ENCODE results near the gene UBR4.

DNA sequence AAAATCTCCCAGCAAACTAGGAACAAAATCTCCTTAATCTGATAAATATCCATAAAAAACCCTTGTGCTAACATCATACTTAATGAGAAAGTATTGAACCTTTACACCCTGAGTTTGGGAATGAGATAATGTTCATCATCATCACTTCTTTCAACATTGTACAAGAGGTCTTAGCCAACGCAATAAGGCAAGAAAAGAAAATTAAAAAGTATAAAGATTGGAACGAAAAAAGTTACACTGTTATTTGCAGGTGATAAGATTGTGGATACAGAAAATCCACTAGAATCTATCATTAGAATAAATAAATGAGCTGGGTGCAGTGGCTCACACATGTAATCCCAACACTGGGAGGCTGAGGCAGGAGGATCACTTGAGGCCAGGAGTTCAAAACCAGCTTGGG is 76.7 kb downstream of the UBR4 start:
- TF ChIP-seq, protein P1, sequence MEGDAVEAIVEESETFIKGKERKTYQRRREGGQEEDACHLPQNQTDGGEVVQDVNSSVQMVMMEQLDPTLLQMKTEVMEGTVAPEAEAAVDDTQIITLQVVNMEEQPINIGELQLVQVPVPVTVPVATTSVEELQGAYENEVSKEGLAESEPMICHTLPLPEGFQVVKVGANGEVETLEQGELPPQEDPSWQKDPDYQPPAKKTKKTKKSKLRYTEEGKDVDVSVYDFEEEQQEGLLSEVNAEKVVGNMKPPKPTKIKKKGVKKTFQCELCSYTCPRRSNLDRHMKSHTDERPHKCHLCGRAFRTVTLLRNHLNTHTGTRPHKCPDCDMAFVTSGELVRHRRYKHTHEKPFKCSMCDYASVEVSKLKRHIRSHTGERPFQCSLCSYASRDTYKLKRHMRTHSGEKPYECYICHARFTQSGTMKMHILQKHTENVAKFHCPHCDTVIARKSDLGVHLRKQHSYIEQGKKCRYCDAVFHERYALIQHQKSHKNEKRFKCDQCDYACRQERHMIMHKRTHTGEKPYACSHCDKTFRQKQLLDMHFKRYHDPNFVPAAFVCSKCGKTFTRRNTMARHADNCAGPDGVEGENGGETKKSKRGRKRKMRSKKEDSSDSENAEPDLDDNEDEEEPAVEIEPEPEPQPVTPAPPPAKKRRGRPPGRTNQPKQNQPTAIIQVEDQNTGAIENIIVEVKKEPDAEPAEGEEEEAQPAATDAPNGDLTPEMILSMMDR (IDR thresholded peaks at IDR 0.05) = no peak
- no peak for TF ChIP-seq POLR2A (IDR thresholded peaks at IDR 0.05)
- TF ChIP-seq POLR2AphosphoS5 (IDR thresholded peaks at IDR 0.05) = no peak
- no peak for TF ChIP-seq EP300 (IDR thresholded peaks at IDR 0.05)

All from suprapubic skin (tissue), 4 donors.